Loucy (cell line): Measurements from ENCODE around the gene NDUFS4.

Experiments used
- CTCF ChIP-seq: fragments of 200-600 bp; sonication (generic); conservative IDR thresholded peaks from 2 replicates; pipeline ENCODE4 v1.5.1; 2014; ENCODE audit warnings: mild to moderate bottlenecking, antibody characterized with exemption, low read length
- EZH2phosphoT487 ChIP-seq: fragments of 200-600 bp; IDR thresholded peaks from 2 replicates; pipeline ENCODE4 v1.6.1; 2018; ENCODE audit warnings: antibody characterized with exemption, mild to moderate bottlenecking, moderate library complexity, borderline replicate concordance

DNA sequence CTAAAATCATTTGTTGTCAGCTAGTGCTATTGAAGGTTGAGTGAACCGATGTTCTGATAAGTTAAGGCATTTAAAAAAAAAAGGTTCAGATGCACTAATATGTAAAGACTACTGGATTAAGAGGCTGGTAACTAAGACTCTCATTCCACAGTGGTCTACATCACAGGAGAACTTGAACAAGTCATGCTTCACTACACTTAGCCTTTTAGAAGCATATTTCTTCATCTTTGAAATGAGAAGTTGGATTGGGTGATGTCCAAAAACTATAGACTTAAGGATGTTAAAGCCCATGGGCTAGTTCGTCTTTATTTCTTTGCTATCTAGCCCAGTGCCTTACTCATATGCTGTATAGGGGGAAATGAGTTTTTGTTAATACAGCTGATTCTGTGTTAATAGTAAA lies 107.2 kb downstream of the NDUFS4 start:
- TF ChIP-seq CTCF (no peak), EZH2phosphoT487 (no peak)
